Breast epithelium (tissue), 3 donors: Measurements from ENCODE around the gene FRMD4A.

Experiments used
- POLR2AphosphoS5 ChIP-seq, 3 donors: sonication (generic); formaldehyde crosslinking; IDR thresholded peaks; one replicate each; pipeline ENCODE4 v1.6.1; 2017; ENCODE audit warnings: antibody characterized with exemption in 3 of 3
- TF ChIP-seq, protein P1 (sequence below), 3 donors: fragments of 450-650 bp; IDR thresholded peaks; one replicate each; pipeline ENCODE4 v1.5.1; 2016 to 2017; ENCODE audit warnings: antibody characterized with exemption in 3 of 3, mild to moderate bottlenecking in 3 of 3, moderate library complexity in 3 of 3

DNA sequence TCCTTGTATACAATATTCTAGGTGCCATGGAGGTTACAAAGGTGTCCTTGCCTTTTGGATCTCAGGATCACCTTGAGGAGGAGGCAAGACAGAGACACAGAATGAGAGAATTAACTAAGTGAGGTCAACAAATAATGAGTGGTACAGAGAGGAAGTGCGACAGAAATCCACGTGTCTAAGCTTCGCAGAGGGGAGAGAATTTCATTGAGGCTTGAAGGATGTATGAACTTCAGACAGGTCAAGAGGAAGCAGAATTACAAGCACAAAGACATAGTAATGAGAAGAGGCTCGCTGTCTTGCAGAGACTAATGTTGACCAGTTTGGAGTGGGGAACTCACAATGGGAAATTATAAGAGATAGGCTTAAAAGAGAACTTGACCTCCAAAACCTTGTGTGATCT lies 308.7 kb downstream of the FRMD4A start:
- TF ChIP-seq, protein P1, sequence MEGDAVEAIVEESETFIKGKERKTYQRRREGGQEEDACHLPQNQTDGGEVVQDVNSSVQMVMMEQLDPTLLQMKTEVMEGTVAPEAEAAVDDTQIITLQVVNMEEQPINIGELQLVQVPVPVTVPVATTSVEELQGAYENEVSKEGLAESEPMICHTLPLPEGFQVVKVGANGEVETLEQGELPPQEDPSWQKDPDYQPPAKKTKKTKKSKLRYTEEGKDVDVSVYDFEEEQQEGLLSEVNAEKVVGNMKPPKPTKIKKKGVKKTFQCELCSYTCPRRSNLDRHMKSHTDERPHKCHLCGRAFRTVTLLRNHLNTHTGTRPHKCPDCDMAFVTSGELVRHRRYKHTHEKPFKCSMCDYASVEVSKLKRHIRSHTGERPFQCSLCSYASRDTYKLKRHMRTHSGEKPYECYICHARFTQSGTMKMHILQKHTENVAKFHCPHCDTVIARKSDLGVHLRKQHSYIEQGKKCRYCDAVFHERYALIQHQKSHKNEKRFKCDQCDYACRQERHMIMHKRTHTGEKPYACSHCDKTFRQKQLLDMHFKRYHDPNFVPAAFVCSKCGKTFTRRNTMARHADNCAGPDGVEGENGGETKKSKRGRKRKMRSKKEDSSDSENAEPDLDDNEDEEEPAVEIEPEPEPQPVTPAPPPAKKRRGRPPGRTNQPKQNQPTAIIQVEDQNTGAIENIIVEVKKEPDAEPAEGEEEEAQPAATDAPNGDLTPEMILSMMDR (IDR thresholded peaks at IDR 0.05): no peak
- TF ChIP-seq POLR2AphosphoS5 (IDR thresholded peaks at IDR 0.05): no peak
